Measurements from ENCODE around the gene NDRG4. TPM values are rescaled to one million over a fixed set of nuclear protein-coding genes. Genes with fewer than 3 reads are reported as not detected.

NDRG4 gene
- total RNA-seq, 4 donors from 2014 or later, result 1.9 to 8.0 (median 7.0) TPM

DNA sequence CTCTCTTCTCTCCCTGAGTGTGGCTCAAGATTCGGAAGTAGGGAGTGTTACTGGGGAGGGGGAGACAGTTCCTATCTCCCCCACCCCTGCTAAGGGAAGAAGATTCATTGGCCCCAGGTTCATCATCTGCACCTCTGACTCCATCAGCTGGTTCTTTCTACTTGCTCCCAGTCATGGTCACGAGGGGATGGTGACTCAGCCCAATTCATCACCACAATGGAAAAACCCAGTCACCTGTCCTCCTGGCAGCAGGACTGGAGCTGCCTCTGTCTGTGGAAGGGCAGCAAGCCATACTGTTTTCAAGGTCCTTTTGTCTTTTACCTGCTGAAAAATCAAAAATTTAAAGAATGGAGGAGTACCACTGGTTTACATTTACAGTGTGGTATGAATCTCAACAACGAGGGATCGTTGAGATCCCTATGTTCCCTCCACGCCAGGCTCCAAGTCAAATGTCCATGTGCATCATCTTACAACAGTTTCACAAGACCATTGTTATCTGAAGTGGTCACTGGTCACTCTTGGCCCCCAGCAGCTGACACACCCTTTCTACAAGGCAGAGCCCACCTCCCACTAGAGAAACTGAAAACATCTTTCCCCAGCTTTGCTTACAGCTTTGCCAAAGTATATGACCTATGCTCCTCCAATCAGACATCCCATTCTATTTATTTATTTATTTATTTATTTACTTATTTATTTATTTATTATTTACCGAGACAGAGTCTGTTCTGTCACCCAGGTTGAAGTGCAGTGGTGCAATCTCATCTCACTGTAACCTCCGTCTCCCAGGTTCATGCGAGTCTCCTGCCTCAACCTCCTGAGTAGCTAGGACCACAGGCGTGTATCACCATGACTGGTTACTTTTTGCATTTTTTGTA is 40.4 kb upstream of the NDRG4 start:
- ATAC-seq, result no peak
- H3K36me3 ChIP-seq, result no peaks in the 10 kb centered on the region
- H3K4me3 ChIP-seq, result no peak overlapping the region
- no peak overlapping the region for H3K27ac ChIP-seq
- peaks cover 0 to 17% (median 11%) of the 10 kb centered on the region in 3 donors for H3K4me1 ChIP-seq
- H3K27me3 ChIP-seq, result peaks cover 28% of the 10 kb centered on the region
- H3K9me3 ChIP-seq, result no peaks in the 10 kb centered on the region
- 65 to 81% methylated on average over 5 to 6 of the region's 9 CpGs for WGBS, 2 donors (ENCODE audit: low coverage in 1 of 2)
- no peak for TF ChIP-seq POLR2A (IDR thresholded peaks at IDR 0.05)
- TF ChIP-seq, protein P1, sequence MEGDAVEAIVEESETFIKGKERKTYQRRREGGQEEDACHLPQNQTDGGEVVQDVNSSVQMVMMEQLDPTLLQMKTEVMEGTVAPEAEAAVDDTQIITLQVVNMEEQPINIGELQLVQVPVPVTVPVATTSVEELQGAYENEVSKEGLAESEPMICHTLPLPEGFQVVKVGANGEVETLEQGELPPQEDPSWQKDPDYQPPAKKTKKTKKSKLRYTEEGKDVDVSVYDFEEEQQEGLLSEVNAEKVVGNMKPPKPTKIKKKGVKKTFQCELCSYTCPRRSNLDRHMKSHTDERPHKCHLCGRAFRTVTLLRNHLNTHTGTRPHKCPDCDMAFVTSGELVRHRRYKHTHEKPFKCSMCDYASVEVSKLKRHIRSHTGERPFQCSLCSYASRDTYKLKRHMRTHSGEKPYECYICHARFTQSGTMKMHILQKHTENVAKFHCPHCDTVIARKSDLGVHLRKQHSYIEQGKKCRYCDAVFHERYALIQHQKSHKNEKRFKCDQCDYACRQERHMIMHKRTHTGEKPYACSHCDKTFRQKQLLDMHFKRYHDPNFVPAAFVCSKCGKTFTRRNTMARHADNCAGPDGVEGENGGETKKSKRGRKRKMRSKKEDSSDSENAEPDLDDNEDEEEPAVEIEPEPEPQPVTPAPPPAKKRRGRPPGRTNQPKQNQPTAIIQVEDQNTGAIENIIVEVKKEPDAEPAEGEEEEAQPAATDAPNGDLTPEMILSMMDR (IDR thresholded peaks at IDR 0.05), result no peak
- no peak for TF ChIP-seq EP300 (IDR thresholded peaks at IDR 0.05)
- no peak for TF ChIP-seq POLR2AphosphoS5 (IDR thresholded peaks at IDR 0.05)

DNA sequence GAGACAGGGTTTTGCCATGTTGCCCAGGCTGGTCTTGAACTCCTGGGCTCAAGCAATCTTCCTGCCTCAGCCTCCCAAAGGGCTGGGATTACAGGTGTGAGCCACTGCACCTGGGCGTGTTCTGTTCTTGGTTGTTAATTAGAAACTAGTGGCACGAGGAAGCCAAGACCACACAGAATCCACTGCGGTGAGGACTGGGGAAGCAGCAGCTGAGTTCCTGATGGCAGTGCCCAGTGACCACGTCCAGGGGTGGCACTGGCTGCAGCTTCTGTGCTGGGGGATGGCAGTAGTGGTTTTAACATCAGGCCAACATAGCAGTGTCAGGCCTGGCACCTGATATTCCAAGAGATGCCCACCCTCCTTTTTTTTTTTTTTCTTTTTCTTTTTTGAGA is 39.7 kb upstream of the NDRG4 start:
- WGBS, 2 donors (ENCODE audit: low coverage in 1 of 2), result 100% methylated on average over 1 of the region's 4 CpGs; no CpG with 5 or more reads in 1 of the 2 donors
- Histone ChIP-seq H3K4me3 (no peak overlapping the region), H3K4me1 (peaks cover 0 to 23% (median 13%) of the 10 kb centered on the region in 3 donors), H3K27me3 (peaks cover 30% of the 10 kb centered on the region), H3K9me3 (no peaks in the 10 kb centered on the region), H3K27ac (no peak overlapping the region), H3K36me3 (no peaks in the 10 kb centered on the region)
- no peak for ATAC-seq
- no peak for TF ChIP-seq POLR2A (IDR thresholded peaks at IDR 0.05)
- no peak for TF ChIP-seq POLR2AphosphoS5 (IDR thresholded peaks at IDR 0.05)
- TF ChIP-seq, protein P1 (IDR thresholded peaks at IDR 0.05), result no peak
- no peak for TF ChIP-seq EP300 (IDR thresholded peaks at IDR 0.05)

DNA sequence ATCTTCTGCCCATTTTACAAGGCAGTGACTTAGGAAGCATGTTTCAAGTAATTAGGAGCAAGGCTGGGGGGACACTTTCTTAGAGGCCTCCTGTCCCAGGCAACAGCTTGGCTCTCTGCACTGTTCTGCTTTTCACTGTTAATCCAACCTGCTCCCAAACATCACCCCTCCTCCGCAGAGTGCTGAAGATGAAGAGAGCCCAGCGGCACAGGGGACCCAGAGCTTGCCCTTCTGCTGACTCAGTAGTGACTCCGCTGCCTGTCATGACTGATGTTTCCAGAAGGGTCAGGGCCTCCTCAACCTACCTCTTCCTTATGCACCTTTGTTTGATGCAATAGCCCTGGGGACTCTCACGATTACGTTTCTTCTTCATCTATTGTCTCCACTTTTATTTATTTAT is 38.9 kb upstream of the NDRG4 start:
- Histone ChIP-seq H3K4me1 (peaks cover 0 to 24% (median 13%) of the 10 kb centered on the region in 3 donors), H3K4me3 (no peak overlapping the region), H3K27me3 (peaks cover 38% of the 10 kb centered on the region), H3K9me3 (no peaks in the 10 kb centered on the region), H3K36me3 (no peaks in the 10 kb centered on the region), H3K27ac (no peak overlapping the region)
- TF ChIP-seq POLR2A (IDR thresholded peaks at IDR 0.05) (no peak), POLR2AphosphoS5 (IDR thresholded peaks at IDR 0.05) (no peak), EP300 (IDR thresholded peaks at IDR 0.05) (no peak)
- TF ChIP-seq, protein P1 (IDR thresholded peaks at IDR 0.05), result no peak
- no peak for ATAC-seq
- 70 to 71% methylated on average over 5 of the region's 5 CpGs for WGBS, 2 donors (ENCODE audit: low coverage in 1 of 2)

DNA sequence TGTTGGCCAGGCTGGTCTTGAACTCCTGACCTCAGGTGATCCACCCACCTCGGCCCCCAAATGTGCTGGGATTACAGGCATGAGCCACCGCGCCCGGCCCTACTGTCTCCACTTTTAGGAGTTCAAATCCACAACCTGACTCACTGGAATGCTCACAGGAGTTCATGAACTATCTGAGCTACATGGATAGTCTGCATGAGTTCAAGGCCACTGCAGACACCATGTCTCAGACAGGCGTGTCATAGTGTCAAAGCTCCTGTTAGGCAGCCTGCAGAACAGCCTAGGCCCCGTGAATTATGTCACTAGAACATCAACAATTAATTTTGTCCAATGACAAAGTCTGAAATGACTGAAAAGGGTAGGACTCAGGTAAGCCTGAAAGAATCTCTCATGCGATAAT is 38.3 kb upstream of the NDRG4 start:
- no peak for ATAC-seq
- no peak overlapping the region for H3K27ac ChIP-seq
- H3K4me1 ChIP-seq, result peaks cover 0 to 24% (median 13%) of the 10 kb centered on the region in 3 donors
- peaks cover 44% of the 10 kb centered on the region for H3K27me3 ChIP-seq
- no peaks in the 10 kb centered on the region for H3K9me3 ChIP-seq
- no peaks in the 10 kb centered on the region for H3K36me3 ChIP-seq
- no peak for TF ChIP-seq POLR2A (IDR thresholded peaks at IDR 0.05)
- TF ChIP-seq POLR2AphosphoS5 (IDR thresholded peaks at IDR 0.05), result no peak
- TF ChIP-seq, protein P1 (IDR thresholded peaks at IDR 0.05), result no peak
- TF ChIP-seq EP300 (IDR thresholded peaks at IDR 0.05), result no peak
- H3K4me3 ChIP-seq, result no peak overlapping the region
- 83 to 100% methylated on average over 1 to 3 of the region's 7 CpGs for WGBS, 2 donors (ENCODE audit: low coverage in 1 of 2)

DNA sequence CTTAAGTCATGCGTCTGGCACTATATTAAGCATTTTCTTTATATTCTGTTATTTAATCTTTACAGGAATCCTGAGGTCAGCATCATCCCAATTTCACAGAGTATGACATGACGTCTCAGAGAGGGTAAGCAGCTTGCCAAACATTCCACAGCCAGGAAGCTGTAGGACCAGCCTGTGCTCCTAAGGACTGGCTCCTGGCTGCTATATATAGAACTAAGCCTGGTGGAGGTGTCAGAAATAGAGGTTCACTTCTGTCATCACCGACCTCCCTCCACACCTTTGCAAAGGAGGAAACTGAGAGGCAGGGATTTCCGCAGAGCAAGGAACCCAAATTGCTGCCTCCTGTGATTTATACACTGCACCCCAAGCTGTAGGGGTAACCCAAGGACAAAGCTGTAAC is 37.9 kb upstream of the NDRG4 start:
- H3K27ac ChIP-seq, result no peak overlapping the region
- TF ChIP-seq, protein P1 (IDR thresholded peaks at IDR 0.05), result no peak
- no peak for TF ChIP-seq EP300 (IDR thresholded peaks at IDR 0.05)
- no peak for TF ChIP-seq POLR2AphosphoS5 (IDR thresholded peaks at IDR 0.05)
- no peak for TF ChIP-seq POLR2A (IDR thresholded peaks at IDR 0.05)
- H3K9me3 ChIP-seq, result no peaks in the 10 kb centered on the region
- no peaks in the 10 kb centered on the region for H3K36me3 ChIP-seq
- no peak overlapping the region for H3K4me3 ChIP-seq
- no peak for ATAC-seq
- 74 to 79% methylated on average over 2 to 4 of the region's 4 CpGs for WGBS, 2 donors (ENCODE audit: low coverage in 1 of 2)
- H3K4me1 ChIP-seq, result peaks cover 0 to 24% (median 13%) of the 10 kb centered on the region in 3 donors
- H3K27me3 ChIP-seq, result peaks cover 49% of the 10 kb centered on the region

Data from gastroesophageal sphincter (tissue), 4 donors.